GM12874 (cell line): ENCODE measurements around the gene CMC2.

ENCODE experiments used
- TF ChIP-seq, protein P1 (sequence below): IDR thresholded peaks from 2 replicates; pipeline ENCODE4 v1.5.1; 2011; ENCODE audit warnings: low read depth, mild to moderate bottlenecking, control low read depth, low read length, moderate library complexity; ENCODE audit not compliant: insufficient read depth

CMC2 gene

DNA sequence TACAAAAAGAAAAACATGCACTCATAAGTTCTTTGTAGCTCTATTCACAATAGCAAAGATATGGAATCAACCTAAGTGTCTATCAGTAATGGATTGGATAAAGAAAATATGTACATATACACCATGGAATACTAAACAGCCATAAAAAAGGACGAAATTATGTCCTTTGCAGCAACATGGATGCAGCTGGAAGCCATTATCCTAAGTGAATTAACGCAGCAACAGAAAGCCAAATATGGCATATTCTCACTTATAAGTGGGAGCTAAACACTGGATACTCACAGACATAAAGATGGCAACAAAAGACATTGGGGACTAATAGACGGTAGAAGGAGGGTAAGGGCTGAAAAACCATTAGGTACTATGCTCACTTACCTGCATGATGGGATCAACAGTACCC, 5.8 kb downstream of the CMC2 start:
- TF ChIP-seq, protein P1, sequence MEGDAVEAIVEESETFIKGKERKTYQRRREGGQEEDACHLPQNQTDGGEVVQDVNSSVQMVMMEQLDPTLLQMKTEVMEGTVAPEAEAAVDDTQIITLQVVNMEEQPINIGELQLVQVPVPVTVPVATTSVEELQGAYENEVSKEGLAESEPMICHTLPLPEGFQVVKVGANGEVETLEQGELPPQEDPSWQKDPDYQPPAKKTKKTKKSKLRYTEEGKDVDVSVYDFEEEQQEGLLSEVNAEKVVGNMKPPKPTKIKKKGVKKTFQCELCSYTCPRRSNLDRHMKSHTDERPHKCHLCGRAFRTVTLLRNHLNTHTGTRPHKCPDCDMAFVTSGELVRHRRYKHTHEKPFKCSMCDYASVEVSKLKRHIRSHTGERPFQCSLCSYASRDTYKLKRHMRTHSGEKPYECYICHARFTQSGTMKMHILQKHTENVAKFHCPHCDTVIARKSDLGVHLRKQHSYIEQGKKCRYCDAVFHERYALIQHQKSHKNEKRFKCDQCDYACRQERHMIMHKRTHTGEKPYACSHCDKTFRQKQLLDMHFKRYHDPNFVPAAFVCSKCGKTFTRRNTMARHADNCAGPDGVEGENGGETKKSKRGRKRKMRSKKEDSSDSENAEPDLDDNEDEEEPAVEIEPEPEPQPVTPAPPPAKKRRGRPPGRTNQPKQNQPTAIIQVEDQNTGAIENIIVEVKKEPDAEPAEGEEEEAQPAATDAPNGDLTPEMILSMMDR, result no peak

GRCh38 chr16:80997964-80998620, 8.6 kb downstream of the CMC2 start:
- TF ChIP-seq, protein P1, result no peak

GRCh38 chr16:80997139-80997798, 9.4 kb downstream of the CMC2 start:
- TF ChIP-seq, protein P1, result no peak

GRCh38 chr16:80996688-80997138, 10.0 kb downstream of the CMC2 start:
- TF ChIP-seq, protein P1, result no peak

DNA sequence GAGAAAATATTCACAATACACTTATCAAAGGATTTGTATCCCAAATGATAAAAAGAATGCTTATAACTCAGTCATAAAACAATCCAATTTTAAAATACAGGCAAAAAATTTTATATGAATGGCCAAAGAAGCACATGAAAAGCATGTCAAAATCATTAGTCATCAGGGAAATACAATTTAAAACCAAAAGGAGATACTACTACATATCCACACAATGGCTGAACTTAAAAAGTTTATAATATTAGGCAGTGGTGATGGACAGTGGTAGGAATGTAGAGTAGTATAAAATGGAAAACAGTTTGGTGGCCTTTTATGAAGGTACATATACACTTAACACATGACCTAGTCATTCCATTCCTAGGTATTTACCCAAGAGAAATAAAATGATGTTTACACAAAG, 12.2 kb downstream of the CMC2 start:
- TF ChIP-seq, protein P1, result no peak

- TF ChIP-seq, protein P1, result no peak
Observed at GRCh38 chr16:80993834-80994233, 12.9 kb downstream of the CMC2 start.

GRCh38 chr16:80993307-80993706, 13.4 kb downstream of the CMC2 start:
- TF ChIP-seq, protein P1, result no peak
